HG03139 (cell line): ENCODE measurements around the gene PRKCA.
"Not testable (repeated sequence)": the region's sequence is repeated elsewhere in the genome, so short reads cannot be mapped to it uniquely, and the experiment has no call there.

Source experiments
- ATAC-seq: cut with Tn5 transposase; IDR thresholded peaks from one replicate; pipeline ENCODE4 v1.9.1; 2021; ENCODE audit not compliant: unreplicated experiment

Gene PRKCA

DNA sequence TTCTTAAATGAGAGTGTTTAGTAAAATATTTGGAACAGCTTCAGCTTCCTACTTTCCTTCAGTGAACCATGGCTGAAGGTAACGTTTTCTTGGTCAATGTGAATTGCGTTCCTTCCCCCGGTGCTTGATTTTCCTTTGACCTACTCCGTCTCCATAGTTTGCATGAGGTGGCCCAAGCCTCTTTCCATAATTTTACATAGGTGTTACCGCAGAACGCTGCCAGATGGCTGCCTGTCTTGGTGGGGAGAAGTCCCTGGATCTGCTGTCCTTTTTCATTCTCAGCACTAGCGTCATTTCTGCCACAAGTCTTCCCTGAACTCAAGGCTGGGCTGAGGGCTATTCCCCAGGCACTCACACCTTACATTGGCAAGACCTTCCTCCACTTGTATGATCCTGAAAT lies 178.4 kb downstream of the PRKCA start:
- no peak for ATAC-seq

DNA sequence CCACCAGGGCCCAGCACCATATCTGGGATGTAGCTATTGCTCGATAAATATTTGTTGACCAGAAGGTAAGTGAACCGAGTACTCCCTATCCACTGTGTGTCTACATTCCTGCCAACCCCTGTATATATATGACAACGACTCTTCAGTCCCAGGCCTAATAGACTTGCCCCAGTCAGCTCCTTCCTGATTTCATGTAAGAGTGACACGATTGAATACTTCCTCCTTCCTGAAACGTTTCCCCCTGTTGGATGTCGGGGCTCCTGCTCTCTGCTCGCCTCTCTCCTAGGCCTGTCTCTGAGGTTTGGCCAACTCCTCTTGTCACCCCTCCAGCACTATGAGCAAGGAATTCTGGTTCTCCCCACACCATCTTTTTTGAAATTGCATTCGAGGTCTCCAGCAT lies 178.9 kb downstream of the PRKCA start:
- ATAC-seq, result no peak

DNA sequence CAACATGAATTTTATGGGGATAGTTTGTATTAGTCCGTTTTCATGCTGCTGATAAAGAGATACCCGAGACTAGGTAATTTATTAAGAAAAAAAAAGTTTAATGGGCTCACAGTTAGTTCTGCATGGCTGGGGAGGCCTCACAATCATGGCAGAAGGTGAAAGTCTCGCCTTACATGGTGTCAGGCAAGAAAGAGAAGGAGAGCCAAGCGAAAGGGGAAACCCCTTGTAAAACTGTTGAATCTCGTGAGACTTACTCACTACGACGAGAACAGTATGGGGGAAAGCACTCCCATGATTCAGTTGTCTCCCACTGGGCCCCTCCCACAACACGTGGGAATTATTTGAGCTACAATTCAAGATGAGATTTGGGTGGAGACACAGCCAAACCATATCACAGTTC lies 181.5 kb downstream of the PRKCA start:
- ATAC-seq, result no peak

DNA sequence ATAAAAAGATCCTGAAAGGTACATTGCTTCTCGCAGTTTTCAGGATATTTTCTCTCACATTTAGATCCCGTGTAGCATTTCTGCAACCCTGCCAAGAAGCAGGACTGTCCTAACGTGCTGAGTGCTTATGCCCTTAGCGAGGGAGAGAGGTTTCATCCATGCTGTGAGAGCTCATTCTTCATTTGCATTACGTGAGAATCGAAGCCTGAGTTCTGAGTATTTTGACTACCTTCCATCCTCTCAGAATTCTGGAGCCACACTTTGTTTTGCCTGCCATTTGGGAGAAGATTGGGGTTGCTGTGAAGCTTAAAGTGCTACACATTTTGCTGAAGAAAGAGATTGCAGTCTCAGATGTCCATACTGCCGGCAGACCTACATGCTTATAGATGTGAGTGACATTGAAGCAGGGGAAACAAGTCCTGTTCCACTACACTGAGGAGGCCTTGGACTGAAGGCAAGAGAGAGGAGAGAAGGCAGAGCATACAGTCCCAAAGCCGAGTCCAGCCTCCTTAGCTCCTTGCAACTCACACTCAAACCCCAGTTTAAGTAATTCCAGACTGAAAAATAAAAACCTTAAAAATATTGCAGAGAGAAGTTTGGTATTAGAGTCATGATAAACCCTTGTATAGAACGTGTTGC lies 183.0 kb downstream of the PRKCA start:
- no peak for ATAC-seq

DNA sequence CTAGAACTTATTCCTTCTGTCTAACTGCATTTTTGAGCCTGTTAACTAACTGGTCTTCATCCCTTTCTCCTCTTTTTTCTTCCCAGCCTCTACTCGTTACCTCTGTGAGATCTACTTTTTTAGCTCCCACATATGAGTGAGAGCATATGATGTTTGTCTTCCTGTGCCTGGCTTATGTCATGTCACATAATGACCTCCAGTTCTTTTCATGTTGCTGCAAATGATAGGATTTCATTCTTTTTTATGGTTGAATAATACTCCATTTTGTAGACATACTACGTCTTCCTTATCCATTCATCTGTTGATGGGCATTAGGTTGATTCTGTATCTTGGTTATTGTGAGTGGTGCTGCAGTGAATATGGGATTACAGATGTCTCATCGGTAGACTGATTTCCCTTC lies 184.7 kb downstream of the PRKCA start:
- no peak for ATAC-seq

DNA sequence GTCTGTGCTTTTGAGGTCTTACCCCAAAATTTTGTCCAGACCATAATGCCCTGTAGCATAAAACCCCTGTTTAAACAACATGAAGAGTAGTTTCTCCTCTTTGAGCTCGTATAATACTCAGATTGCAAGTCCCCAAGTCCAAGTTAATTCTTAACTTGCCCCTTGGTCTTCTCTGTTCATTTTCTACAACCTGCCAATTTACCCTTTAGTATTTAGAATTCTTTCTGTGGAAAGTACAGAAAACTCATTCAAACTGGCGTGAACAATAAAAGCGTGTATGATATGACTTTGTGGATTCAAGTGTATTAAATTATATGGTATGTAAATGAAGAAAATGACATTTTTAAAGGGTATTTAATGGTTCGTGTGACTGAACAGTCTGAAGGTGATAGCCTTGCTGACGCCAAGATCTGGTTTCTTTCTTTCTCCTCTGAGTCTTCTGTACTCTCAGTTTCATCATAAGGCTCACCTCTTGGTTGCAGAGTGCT lies 185.6 kb downstream of the PRKCA start:
- ATAC-seq, result no peak

DNA sequence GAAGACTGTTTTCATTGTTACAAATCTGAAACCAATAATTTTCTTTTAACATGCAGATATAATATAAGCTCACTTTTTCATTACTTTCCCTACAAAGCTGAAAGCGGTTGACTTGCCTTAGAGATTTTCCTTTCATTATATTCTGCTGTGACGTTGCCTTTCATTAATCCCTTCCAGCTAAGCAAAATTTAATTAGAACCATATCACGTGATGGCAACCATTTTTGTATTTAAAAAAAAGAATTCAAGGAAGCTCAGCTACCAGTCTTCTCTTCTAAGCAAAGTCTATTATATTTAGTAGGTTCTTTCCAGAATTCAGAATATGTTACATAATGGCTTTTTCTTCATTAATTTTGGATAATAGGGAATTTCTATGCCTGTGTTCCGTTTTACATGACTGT lies 186.5 kb downstream of the PRKCA start:
- no peak for ATAC-seq

DNA sequence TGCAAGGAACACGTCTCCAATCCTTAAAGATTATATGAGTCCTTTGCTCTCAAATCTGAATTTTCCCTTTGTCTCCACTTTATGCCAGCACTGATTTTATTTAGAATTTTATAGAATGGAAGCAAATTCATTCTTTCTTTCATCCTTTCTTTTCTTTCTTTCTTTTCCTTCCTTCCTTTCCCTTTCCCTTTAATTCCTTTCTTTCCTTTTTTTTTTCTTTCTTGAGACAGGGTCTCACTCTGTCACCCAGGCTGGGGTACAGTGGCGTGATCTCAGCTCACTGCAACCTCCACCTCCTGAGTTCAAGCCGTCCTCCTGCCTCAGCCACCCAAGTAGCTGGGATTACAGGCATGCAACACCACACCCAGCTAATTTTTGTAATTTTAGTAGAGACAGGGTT lies 187.2 kb downstream of the PRKCA start:
- ATAC-seq, result not testable (repeated sequence)

DNA sequence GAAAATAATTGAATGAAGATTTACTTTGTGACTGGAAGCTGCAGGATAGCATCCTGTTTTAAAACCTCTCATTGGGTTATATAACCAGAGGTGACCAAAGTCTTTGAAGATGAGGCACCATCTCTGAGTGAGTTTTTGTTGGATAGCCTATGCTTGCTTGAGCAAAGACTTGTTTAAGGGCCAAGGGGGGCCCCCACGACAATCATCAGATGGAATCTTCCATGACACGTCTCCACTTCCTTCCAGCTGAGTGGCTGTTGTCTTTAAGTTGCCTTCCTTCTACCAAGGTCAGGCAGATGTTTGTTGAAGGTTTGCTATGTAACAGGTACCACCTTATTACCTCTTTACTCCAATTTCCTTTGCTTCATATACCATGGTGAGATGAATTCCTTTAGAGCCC lies 188.8 kb downstream of the PRKCA start:
- no peak for ATAC-seq

DNA sequence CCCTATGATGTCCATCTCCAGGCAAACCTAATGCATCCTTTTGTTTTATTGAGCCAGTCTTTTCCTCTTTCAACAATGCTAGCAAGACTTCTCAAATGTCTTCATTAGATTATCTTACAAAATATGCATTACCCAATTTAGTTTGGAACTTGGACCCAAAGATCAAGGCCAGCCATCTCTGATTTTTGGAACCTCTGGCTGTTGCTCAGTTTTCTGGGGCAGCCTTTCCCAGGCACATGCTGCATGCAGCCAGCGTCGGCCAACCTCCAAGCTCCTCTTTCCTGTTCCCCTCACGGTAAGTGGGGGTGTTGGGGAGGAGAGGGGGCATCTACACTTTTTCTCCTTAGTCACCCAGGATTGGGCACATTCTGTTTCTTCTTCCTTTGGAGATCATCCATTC lies 189.3 kb downstream of the PRKCA start:
- no peak for ATAC-seq

DNA sequence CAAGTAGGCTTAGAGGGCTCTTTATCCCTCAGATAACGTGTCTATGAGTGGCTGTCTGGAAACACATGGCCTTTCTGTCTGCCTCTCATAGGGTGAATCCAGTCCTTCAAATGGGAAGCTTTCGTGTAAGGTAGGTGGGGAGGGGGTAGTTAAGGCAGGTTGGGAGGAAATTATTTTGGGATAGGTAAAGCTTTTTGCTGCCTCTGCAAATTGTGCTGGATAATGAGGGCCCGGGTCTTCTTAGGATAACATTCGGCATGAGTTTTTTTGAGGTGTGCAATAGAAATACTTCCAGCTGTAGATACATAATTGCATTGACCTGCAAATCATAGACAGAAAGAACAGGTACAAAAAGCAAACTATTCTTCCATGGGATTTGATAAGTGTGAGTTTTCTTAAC lies 189.7 kb downstream of the PRKCA start:
- no peak for ATAC-seq

DNA sequence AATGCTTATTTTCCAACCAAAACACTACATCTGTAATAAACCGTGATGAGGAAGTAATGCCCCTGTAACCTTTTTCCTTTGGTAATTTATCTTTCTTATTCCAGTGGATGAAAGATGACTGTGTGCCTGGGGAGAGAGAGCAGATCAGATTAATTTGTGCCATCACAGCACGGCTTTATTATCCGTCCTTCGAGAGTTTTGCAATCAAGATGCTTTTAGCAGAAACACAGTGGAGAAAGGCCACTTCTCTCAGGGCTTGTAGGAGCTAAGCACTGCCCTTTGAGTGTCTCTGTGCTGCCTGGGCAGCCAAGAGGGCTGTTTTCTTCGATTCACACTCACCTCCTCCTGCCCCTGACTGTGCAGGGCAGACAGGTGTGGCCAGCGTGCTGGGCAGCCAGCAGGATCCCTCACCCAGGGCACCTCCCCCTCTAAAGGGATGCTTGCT lies 190.2 kb downstream of the PRKCA start:
- no peak for ATAC-seq

DNA sequence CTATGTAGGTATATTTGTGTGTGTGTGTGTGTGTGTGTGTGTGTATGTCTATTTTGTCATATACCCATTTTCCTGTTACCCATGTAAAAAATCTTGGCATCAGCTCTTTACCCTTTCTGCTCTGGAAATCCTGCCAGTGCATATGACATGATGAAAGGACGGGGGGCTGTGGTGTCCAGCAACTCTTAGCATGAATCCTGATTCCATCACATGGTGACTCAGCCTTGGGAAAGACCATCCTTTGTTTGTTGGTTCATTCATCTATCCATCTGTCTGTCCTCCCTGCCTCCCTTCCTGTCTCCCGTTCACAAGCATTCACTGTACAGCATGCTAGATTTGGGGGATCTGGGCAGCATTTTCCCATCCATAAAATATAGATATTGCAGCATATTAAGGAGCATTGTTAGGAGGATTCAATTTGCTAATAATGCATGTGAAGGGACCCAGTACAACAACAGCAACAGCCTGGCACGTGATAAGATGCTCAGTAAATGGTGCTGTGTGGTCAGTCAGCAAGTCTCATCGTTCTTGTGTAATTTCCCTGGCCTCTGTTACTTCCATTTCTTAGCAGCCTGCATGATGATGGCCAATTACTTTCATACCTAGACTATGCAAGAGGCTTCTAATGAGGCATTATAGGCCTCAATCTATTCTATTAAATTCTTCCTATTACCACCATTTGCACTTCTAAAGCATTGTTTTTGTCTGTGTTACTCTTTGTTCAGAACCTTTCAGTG lies 191.0 kb downstream of the PRKCA start:
- ATAC-seq, result no peak

DNA sequence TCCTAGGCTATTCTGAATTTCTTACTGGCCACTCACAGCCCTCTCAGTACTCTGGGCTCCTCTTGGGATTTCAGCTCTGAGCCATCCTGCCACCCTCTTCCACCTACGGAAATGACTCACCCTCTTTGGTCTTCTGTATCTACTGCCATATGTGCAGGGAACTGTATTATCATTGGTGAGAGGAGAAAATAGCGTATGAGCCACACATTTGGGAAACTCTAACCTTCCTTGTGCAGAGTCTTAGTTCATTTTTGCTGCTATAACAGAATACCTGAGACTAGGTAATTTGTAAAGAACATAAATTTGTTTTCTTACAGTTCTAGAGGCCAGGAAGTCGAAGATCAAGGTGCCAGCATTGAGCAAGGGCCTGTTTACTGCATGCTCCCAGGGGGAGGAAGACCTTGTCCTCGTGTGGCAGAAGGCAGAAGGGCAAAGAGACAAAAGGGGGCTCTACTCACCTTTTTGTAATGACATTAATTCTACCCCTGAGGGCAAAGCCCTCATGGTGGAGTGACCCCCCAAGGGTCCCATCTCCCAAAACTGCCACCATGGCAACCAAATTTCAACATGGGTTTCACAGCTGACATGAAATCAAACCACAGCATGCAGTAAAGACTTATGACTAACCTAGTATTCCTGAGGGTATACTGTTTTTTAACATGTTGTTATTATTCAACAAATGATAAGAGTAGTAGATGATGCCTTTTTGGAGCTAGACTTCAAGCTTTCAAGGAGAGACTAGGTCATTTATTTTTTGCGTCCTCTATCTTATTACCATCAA lies 191.8 kb downstream of the PRKCA start:
- ATAC-seq, result no peak

DNA sequence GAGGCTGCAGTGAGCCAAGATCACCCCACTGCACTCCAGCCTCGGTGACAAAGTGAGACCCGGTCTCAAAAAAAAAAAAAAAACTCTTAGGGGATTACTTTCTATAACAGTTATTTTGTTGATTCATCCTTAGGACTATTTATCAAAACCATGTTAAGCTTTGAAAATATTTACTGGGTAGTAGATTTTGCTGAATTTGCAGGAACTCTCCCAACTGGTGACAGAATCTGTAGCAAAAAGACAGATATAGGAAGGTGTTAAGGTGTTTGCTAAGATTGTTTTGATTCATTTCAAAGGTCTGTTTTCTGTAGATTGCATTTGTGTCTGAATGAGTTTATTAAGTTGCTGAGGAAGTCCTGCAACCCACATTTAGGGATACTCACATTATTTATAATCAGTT lies 192.6 kb downstream of the PRKCA start:
- ATAC-seq, result no peak

DNA sequence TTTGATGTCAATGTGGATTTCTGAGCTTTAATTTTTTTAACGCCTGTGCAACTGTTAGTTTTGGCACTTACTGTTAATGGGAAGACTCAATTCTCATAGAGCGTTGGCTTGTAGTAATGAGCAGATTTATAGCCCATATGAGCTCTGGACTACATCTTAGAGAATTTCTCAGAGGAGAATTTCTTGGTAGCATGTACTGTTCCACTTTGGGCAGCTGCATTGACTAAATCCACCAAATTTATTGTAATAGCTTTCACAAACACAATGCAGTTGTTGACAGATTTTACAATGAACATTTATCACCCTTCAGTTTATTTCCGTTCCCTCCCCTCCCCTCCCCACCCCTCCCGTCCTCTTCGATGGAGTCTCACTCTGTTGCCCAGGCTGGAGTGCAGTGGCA lies 193.9 kb downstream of the PRKCA start:
- ATAC-seq, result no peak

DNA sequence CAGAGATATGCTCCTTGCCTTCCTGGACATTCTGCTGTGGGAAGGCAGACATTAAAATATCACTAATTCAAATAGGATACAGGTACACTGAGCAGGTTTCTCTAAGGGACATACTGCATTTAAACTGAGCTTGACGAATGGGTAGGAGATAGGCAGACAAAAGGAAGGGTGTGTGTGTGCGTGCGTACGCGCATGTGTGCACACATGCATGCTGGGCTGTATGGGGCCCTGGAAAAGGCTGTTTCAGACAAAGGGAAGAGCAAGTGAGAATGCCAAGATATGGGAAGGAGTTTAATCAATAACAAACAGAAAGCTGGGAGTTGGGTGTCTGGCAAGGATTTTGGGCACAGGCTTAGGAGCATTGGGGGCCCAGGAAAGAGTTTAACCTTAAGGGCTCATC lies 196.2 kb downstream of the PRKCA start:
- ATAC-seq, result no peak

DNA sequence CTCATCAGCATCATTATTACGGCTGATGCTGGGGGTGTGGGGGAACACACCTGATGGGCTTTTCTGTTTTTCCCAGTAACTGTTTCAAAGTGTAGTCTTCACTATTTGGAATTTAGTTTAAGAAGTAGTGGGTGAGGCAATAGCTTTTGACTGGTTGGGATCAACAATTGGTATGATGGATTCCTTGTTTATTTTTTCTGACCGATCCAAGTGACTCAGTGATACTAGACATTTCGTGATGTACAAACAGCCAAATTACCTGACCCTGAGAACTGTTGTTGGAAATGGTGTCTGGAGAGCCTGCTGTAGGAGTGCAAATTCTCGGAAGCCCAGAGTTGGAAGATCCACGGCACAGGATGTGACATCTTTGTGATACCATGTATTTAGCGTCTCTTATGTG lies 204.2 kb downstream of the PRKCA start:
- ATAC-seq, result no peak

DNA sequence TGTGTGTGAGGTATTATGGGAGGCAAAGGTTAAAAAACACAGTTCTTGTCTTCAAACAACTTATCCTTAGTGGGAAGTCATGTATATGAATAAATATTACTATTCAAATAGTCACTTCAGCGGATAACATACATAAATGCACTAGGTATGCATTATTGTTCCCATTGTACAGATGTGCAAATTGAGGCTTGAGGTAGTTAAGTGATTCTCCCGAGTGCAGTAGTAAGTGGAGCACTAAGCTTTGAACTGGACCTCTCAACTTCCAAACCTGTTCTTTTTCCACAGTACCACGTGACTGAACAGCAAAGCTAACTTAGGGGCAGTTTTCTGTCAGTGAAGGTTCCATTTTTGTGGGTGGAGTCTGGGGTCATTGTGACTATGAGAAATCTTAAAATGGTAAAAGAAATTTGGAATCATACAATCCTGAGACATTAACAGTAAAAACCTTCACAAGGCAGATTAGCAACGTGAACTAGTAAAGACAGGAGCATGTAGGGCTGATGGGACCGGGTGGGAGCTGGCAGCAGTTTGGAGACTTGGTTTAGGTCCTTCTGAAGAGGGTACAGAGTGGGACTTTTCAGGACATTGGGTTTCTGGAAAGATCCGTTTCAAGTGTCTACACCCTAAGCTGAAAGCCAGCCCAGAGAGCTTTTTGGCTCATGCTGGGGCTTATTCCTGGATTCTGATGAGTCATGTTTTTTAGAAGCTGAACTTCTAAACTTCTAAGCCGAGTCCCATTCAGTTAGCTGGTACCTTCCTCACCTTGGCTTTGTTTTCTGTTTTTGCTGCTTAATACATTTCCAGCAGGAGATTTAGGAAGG lies 204.9 kb downstream of the PRKCA start:
- no peak for ATAC-seq

DNA sequence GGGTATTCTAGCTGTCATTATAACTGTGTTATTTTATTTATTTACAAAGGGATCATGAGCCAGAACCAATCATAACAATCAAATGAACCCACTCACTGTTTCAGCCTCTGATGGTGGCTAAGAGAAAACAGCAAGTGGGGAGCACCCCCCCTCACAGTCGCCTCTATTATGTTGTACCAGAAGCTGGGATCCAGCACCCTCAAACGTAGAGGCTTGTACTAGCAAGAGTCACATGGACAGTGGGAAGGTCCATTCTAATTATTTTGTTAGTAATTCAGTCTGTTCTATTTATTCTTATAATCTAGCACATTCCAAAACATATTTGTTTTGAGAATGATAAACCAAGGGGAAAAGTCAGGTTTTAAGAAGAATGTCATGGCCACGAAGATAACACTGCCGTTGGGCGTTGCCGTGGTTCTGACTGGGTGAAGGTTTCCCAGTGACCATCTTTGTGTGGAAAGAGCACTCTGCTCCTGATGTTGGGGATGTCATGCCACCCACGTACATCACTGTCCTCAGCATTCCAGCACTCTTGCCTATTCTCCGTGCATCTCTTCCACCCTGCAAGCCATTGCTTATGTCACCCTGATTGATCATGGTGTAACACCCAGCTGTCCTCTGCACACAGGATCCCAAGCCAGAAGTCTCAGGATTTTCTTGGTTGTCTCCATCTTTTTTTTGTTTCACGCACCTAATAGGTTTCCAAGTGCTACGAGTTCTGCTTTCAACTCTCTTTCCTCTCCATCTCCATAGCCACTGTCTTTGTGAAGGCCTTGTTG lies 205.8 kb downstream of the PRKCA start:
- no peak for ATAC-seq
